Fibroblast of gingiva (primary cell): Measurements from ENCODE around the gene COL16A1.

Experiments used
- DNase-seq: peaks from one replicate; pipeline ENCODE4 v3.0.0-alpha.2; 2011; ENCODE audit warnings: low read depth

COL16A1 gene

DNA sequence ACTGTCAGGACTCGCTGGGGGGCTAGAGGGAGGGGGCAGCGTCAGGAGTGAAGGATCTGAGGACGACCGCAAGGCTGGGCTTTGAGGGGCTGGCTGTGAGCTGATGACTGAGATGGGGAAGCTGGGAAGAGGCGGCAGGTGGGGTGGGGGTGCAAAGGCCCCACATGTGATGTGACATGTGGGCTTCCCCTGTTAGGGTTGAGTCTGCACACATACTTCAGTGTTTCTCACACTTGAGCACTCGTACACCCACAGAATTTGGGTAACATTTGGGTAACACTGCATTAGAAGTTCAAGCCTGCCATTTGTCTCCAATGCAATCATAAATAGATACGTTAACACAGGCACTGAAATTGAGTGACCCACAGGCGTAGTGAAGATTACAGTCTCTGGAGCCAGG is 16.2 kb downstream of the COL16A1 start:
- DNase-seq, result no peak

DNA sequence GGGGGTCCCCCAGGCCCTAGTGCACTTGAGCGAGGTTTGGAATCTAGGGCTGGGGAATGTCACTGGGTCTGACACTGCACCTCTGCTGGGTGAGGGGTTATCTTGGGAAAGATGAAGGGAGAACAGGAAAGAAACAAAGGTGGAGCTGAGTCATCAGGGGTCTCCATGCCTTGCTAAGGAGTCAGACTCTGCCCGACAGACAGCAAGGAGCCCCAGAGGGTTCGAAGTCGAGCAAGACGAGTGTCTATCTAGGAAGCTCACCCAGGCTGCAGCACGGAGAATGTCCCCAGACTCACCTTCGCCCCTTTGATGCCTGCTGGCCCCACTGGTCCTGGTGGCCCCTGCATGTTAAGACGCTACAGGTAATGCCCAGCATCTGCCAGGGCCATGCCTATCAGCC is 18.0 kb downstream of the COL16A1 start:
- DNase-seq, result no peak

- no peak for DNase-seq
Measured at GRCh38 chr1:31683997-31684396, 19.8 kb downstream of the COL16A1 start.

DNA sequence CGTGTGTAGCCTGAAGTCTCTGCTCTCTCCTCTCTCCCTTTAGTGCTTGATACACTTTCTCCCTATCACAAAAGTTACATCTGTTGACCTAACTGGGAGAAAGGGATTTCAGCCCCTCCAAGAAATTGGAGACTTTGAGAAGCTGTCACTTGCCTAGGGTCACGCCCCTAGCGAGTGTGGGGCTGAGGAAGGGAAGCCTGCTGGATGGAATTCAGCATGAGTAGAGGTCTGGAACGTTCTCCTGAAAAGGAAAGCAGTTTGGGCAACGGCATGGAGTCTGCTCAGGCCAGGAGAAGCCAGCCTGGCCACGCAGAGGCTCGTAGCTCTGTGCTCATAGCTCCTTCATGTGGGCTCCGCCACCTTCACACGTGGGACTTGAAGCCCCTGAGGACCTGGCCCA is 22.4 kb downstream of the COL16A1 start:
- DNase-seq, result no peak

DNA sequence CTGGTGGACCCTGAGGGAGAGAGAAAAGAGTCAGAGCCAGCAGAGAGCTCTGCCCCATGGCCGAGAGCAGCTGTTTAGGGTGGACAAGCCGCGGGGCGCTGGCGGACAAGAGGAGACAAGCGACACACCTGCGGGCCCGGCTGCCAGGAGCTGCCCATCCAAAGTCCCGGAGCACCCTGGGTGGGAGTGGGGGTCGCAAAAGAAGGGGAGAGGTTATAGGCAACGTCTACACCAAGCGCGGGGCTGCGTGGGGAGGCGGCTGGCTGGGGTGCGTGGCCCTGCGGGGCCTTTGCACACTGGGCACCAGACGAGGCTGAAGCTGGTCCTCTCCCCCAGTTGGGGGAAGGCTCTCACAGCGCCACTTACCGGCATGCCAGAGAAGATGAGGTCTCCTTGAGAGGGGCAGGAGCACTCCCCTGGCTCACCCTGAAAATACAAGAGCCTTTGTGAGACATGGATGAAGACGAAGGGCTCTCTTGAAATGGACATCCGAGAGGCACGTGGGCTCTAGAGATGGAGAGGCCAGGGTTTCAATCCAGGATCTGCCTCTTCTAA is 24.1 kb downstream of the COL16A1 start:
- DNase-seq, result no peak

DNA sequence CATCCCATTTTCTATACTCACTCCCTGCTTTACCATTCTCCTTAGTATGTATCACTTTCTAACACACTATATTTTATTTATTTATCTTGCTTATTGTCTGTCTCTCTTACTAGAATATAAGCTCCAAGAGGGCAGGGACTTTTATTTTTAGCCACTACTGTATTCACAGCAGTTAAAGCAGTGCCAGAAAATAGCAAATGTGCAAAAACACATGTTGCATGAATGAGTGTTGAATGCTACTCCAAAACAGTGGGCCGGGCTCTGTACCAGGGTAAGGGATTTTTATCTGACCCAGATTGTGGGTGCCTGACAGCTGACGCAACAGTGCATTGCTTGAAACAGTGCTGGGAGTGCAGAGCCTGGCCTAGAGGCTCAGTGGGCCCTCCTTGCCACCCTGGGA is 24.7 kb downstream of the COL16A1 start:
- DNase-seq, result peak; percentile 26

DNA sequence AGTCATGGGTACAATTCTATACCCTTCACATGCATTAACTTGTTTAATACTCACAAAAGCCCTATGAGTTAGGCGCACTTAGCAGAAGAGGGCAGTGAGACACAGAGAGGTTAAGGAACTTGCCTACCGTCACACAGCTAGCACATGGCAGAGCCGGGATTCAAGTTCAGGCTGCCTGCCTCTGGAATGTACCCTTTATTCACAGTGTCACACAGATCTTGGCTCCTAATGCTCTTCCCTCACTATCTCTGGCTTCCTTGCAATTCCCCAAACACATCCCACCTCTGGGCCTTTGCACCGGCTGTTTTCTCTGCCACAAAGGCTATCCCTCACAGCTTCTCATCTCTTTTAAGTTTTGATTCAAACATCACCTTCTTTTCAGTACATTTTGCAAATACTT is 25.1 kb downstream of the COL16A1 start:
- DNase-seq, result no peak

- DNase-seq, result no peak
Measured at GRCh38 chr1:31677949-31678348, 25.9 kb downstream of the COL16A1 start.

- DNase-seq, result no peak
Measured at GRCh38 chr1:31677401-31677800, 26.4 kb downstream of the COL16A1 start.

GRCh38 chr1:31675756-31676155 is 28.1 kb downstream of the COL16A1 start:
- DNase-seq, result no peak

GRCh38 chr1:31675161-31675560 is 28.7 kb downstream of the COL16A1 start:
- no peak for DNase-seq

DNA sequence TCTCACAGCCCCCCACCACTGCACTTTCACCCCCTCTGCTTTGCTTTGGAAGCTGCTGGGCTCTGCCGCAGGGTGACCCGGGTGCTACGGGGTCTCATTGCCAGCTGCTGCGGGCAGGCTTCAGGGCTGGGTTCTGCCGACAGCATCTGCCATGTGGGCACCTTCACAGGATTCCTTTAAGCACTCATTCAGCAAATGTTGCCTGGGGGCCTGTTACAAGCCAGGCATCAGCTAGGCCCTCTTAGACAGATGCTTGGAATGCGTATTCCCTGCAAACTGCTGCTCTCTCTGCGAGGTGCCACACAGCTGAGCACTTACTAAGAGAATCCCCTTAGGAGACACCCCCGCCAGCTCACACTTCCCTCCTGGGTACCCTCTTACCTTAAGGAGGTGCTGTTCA is 29.2 kb downstream of the COL16A1 start:
- no peak for DNase-seq

DNA sequence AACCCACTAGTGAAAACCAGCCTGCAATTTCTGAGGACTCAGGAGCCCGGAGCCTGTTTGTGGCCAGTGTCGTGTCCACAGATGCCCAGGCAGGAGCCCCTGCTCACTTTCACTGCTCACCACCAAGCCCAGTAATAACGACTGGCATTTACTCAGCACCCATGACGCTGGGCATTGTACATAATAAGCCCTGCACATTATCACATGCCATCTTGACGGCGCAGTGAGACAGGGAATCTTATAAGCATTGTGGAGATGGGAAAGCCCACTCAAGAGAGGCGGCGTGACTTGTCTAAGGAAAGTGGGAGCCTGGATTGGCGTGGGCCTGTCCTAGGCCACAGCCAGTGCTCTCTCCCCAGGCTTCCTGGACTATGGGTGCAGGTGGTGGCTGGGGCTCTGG is 30.4 kb downstream of the COL16A1 start:
- no peak for DNase-seq

- DNase-seq, result no peak
Measured at GRCh38 chr1:31672986-31673385, 30.8 kb downstream of the COL16A1 start.

GRCh38 chr1:31671561-31672201 is 32.1 kb downstream of the COL16A1 start:
- DNase-seq, result no peak

GRCh38 chr1:31671147-31671546 is 32.7 kb downstream of the COL16A1 start:
- no peak for DNase-seq

GRCh38 chr1:31670593-31670964 is 33.2 kb downstream of the COL16A1 start:
- no peak for DNase-seq

GRCh38 chr1:31669786-31670592 is 33.8 kb downstream of the COL16A1 start:
- peak; percentile 61 for DNase-seq

DNA sequence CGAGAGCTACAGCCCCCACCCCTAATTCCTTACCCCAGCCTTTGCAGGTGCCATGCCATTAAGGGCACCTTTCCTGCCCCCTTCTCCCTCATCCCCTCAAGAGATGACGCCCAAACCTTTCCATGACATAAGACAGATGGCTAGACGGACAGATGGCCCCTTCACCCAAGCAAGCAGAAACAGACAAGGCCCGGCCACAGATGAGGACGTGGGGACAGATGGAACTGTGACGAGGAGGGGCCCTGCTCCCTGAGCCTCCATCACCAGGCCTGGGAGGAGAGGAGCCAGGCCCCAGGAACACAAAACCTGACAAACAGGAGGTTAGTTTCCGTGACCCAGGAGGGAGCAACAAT is 34.4 kb downstream of the COL16A1 start:
- no peak for DNase-seq

DNA sequence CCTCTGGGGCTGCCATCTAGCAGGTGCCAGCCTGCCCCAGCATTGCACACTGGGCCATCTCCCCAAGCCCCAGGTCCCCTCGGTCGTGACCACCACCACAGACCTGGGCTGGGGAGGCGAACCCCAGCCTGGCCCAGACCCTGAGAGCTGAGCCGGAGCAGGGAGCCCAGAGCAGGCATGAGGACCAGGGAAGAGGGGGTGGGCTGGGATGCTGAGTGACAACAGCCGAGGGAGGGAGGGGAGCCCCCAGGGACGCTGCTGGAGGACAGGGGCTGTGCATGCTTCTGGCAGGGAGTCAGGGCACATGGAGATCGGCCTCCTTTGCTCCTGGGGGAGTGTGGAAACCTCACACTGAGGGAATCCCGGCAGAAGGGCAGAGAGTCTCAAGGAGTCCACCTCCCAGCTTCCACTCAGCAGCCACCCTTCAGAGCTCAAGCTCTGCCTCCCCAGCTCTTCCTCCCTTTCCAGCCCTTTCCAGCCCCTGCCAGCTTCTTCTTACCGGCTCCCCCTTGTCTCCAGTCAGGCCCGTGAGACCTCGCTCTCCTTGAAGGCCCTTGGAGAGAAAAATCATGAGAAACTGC is 35.4 kb downstream of the COL16A1 start:
- DNase-seq, result no peak

- DNase-seq, result no peak
Measured at GRCh38 chr1:31667065-31667785, 36.6 kb downstream of the COL16A1 start.

GRCh38 chr1:31666263-31666963 is 37.4 kb downstream of the COL16A1 start:
- no peak for DNase-seq
